Ishikawa (cell line): ENCODE data around the gene MAST2.

Experiments used
- CEBPB ChIP-seq: IDR thresholded peaks from 2 replicates; pipeline ENCODE4 v1.6.1; 2012
- CREB1 ChIP-seq: IDR thresholded peaks from 2 replicates; pipeline ENCODE4 v1.6.1; 2012; ENCODE audit warnings: low read depth
- EGR1 ChIP-seq: IDR thresholded peaks from 2 replicates; pipeline ENCODE4 v1.6.1; 2012
- EP300 ChIP-seq: IDR thresholded peaks from 2 replicates; pipeline ENCODE4 v1.6.1; 2012; ENCODE audit warnings: borderline replicate concordance
- FOXM1 ChIP-seq: IDR thresholded peaks from 2 replicates; pipeline ENCODE4 v1.6.1; 2012; ENCODE audit warnings: low read depth, borderline replicate concordance
- MAX ChIP-seq: IDR thresholded peaks from 2 replicates; pipeline ENCODE4 v1.6.1; 2012
- NFIC ChIP-seq: IDR thresholded peaks from 2 replicates; pipeline ENCODE4 v1.6.1; 2012
- RAD21 ChIP-seq: IDR thresholded peaks from 2 replicates; pipeline ENCODE4 v1.6.1; 2012; ENCODE audit warnings: low read depth
- REST ChIP-seq: IDR thresholded peaks from 2 replicates; pipeline ENCODE4 v1.6.1; 2012; ENCODE audit warnings: low read depth, mild to moderate bottlenecking
- TAF1 ChIP-seq: IDR thresholded peaks from 2 replicates; pipeline ENCODE4 v1.6.1; 2012; ENCODE audit warnings: low read depth, mild to moderate bottlenecking
- TCF12 ChIP-seq: IDR thresholded peaks from 2 replicates; pipeline ENCODE4 v1.6.1; 2012; ENCODE audit warnings: low read depth
- TEAD4 ChIP-seq: IDR thresholded peaks from 2 replicates; pipeline ENCODE4 v1.6.1; 2012
- USF1 ChIP-seq: IDR thresholded peaks from 2 replicates; pipeline ENCODE4 v1.6.1; 2012
- YY1 ChIP-seq: IDR thresholded peaks from 2 replicates; pipeline ENCODE4 v1.6.1; 2012; ENCODE audit warnings: low read depth
- ZBTB7A ChIP-seq: IDR thresholded peaks from 2 replicates; pipeline ENCODE4 v1.6.1; 2012; ENCODE audit warnings: low read depth

Gene MAST2

GRCh38 chr1:45957684-45958083, 154.3 kb downstream of the MAST2 start:
- TF ChIP-seq RAD21 (no peak), EGR1 (no peak), TAF1 (no peak), FOXM1 (no peak), TEAD4 (no peak), ZBTB7A (no peak), NFIC (no peak), REST (no peak), CEBPB (no peak), TCF12 (no peak), MAX (no peak), YY1 (no peak), CREB1 (no peak), USF1 (no peak), EP300 (no peak)

GRCh38 chr1:45958317-45958716, 154.9 kb downstream of the MAST2 start:
- TF ChIP-seq TCF12 (no peak), RAD21 (no peak), USF1 (no peak), ZBTB7A (no peak), TEAD4 (no peak), EP300 (no peak), TAF1 (no peak), YY1 (no peak), FOXM1 (no peak), CEBPB (no peak), REST (no peak), NFIC (no peak), MAX (no peak), CREB1 (no peak), EGR1 (no peak)

- no peak for TF ChIP-seq ZBTB7A
- no peak for TF ChIP-seq USF1
- no peak for TF ChIP-seq TEAD4
- no peak for TF ChIP-seq EP300
- no peak for TF ChIP-seq EGR1
- TF ChIP-seq NFIC = no peak
- TF ChIP-seq REST = no peak
- TF ChIP-seq FOXM1 = no peak
- TF ChIP-seq YY1 = no peak
- no peak for TF ChIP-seq RAD21
- no peak for TF ChIP-seq CEBPB
- no peak for TF ChIP-seq TAF1
- no peak for TF ChIP-seq MAX
- TF ChIP-seq CREB1 = no peak
- TF ChIP-seq TCF12 = no peak
Measured at GRCh38 chr1:45960930-45961715, 157.7 kb downstream of the MAST2 start.
